Measurements from ENCODE around the gene OSM.

The OSM gene

GRCh38 chr22:30284666-30285065, 18.0 kb upstream of the OSM start:
- no peak overlapping the region for H3K4me3 Mint-ChIP-seq
- TF ChIP-seq CTCF (IDR thresholded peaks at IDR 0.05): no peak
- no peaks in the 10 kb centered on the region for H3K27me3 Mint-ChIP-seq (ENCODE audit: low read depth, poor library complexity)
- H3K9me3 Mint-ChIP-seq: no peaks in the 10 kb centered on the region
- DNase-seq: no peak
- H3K4me1 Mint-ChIP-seq: peaks cover 15% of the 10 kb centered on the region
- H3K27ac Mint-ChIP-seq: no peak overlapping the region
- H3K36me3 Mint-ChIP-seq (ENCODE audit: low read depth): no peaks in the 10 kb centered on the region

GRCh38 chr22:30284172-30284571, 17.5 kb upstream of the OSM start:
- TF ChIP-seq CTCF (IDR thresholded peaks at IDR 0.05): no peak
- Mint-ChIP-seq H3K36me3 (ENCODE audit: low read depth) (no peaks in the 10 kb centered on the region), H3K27ac (no peak overlapping the region), H3K9me3 (no peaks in the 10 kb centered on the region), H3K4me3 (no peak overlapping the region), H3K4me1 (peaks cover 15% of the 10 kb centered on the region), H3K27me3 (ENCODE audit: low read depth, poor library complexity) (no peaks in the 10 kb centered on the region)
- no peak for DNase-seq

GRCh38 chr22:30283342-30283741, 16.7 kb upstream of the OSM start:
- Mint-ChIP-seq H3K9me3 (no peaks in the 10 kb centered on the region), H3K36me3 (ENCODE audit: low read depth) (no peaks in the 10 kb centered on the region), H3K4me3 (no peak overlapping the region), H3K27me3 (ENCODE audit: low read depth, poor library complexity) (no peaks in the 10 kb centered on the region), H3K4me1 (peaks cover 13% of the 10 kb centered on the region), H3K27ac (no peak overlapping the region)
- DNase-seq: no peak
- no peak for TF ChIP-seq CTCF (IDR thresholded peaks at IDR 0.05)

GRCh38 chr22:30282616-30283046, 16.0 kb upstream of the OSM start:
- Mint-ChIP-seq H3K27ac (no peak overlapping the region), H3K4me1 (peaks cover 13% of the 10 kb centered on the region), H3K27me3 (ENCODE audit: low read depth, poor library complexity) (no peaks in the 10 kb centered on the region), H3K4me3 (no peak overlapping the region), H3K9me3 (no peaks in the 10 kb centered on the region), H3K36me3 (ENCODE audit: low read depth) (no peaks in the 10 kb centered on the region)
- no peak for TF ChIP-seq CTCF (IDR thresholded peaks at IDR 0.05)
- no peak for DNase-seq

GRCh38 chr22:30280505-30280904, 13.9 kb upstream of the OSM start:
- no peak for DNase-seq
- H3K4me3 Mint-ChIP-seq: no peak overlapping the region
- H3K36me3 Mint-ChIP-seq (ENCODE audit: low read depth): no peaks in the 10 kb centered on the region
- H3K27me3 Mint-ChIP-seq (ENCODE audit: low read depth, poor library complexity): peaks cover 3% of the 10 kb centered on the region
- H3K4me1 Mint-ChIP-seq: peaks cover 19% of the 10 kb centered on the region
- TF ChIP-seq CTCF (IDR thresholded peaks at IDR 0.05): no peak
- H3K9me3 Mint-ChIP-seq: no peaks in the 10 kb centered on the region
- H3K27ac Mint-ChIP-seq: no peak overlapping the region

- Mint-ChIP-seq H3K27ac (no peak overlapping the region), H3K36me3 (ENCODE audit: low read depth) (no peaks in the 10 kb centered on the region), H3K27me3 (ENCODE audit: low read depth, poor library complexity) (peaks cover 3% of the 10 kb centered on the region), H3K4me1 (peaks cover 19% of the 10 kb centered on the region), H3K4me3 (no peak overlapping the region), H3K9me3 (no peaks in the 10 kb centered on the region)
- DNase-seq: no peak
- TF ChIP-seq CTCF (IDR thresholded peaks at IDR 0.05): no peak
Observed at GRCh38 chr22:30279932-30280331, 13.3 kb upstream of the OSM start.

Measured in nephron progenitor cell (in vitro differentiated cells).